GM18520 (cell line): Measurements from ENCODE around the gene ROBO2.

Experiments used
- ATAC-seq: cut with Tn5 transposase; IDR thresholded peaks from one replicate; pipeline ENCODE4 v1.9.1; 2021; ENCODE audit not compliant: unreplicated experiment

ROBO2 gene

GRCh38 chr3:77039606-77040171 lies at the start of gene ROBO2:
ROBO2 (plus strand) TSS chr3:77040099; CDS start chr3:77040786, 687 bp downstream.
- ATAC-seq: no peak

- ATAC-seq: no peak
Observed at GRCh38 chr3:76990606-76991005, 49.3 kb upstream of the ROBO2 start.

GRCh38 chr3:76991165-76991564 lies 48.7 kb upstream of the ROBO2 start:
- ATAC-seq: no peak

GRCh38 chr3:76997733-76998132 lies 42.2 kb upstream of the ROBO2 start:
- ATAC-seq: no peak

GRCh38 chr3:76998555-76998954 lies 41.3 kb upstream of the ROBO2 start:
- no peak for ATAC-seq

GRCh38 chr3:77001062-77001701 lies 38.7 kb upstream of the ROBO2 start:
- no peak for ATAC-seq

GRCh38 chr3:77014226-77014625 lies 25.7 kb upstream of the ROBO2 start:
- ATAC-seq: no peak

- no peak for ATAC-seq
Observed at GRCh38 chr3:77025471-77025870, 14.4 kb upstream of the ROBO2 start.

- no peak for ATAC-seq
Observed at GRCh38 chr3:77026904-77027634, 12.8 kb upstream of the ROBO2 start.

- ATAC-seq: no peak
Observed at GRCh38 chr3:77028005-77028404, 11.9 kb upstream of the ROBO2 start.

GRCh38 chr3:77038468-77038929 lies 1.4 kb upstream of the ROBO2 start:
- no peak for ATAC-seq

GRCh38 chr3:77038930-77039605 lies 831 bp upstream of the ROBO2 start:
- no peak for ATAC-seq

GRCh38 chr3:77040216-77040615 lies 317 bp downstream of the ROBO2 start:
- ATAC-seq: no peak

GRCh38 chr3:77040926-77041722 lies 1.2 kb downstream of the ROBO2 start:
- no peak for ATAC-seq

- ATAC-seq: no peak
Observed at GRCh38 chr3:77041811-77042210, 1.9 kb downstream of the ROBO2 start.

GRCh38 chr3:77042343-77042742 lies 2.4 kb downstream of the ROBO2 start:
- no peak for ATAC-seq

GRCh38 chr3:77042882-77043281 lies 3.0 kb downstream of the ROBO2 start:
- no peak for ATAC-seq

GRCh38 chr3:77045686-77046085 lies 5.8 kb downstream of the ROBO2 start:
- no peak for ATAC-seq

- no peak for ATAC-seq
Observed at GRCh38 chr3:77048186-77048585, 8.3 kb downstream of the ROBO2 start.

GRCh38 chr3:77051591-77051990 lies 11.7 kb downstream of the ROBO2 start:
- no peak for ATAC-seq

GRCh38 chr3:77052051-77052501 lies 12.2 kb downstream of the ROBO2 start:
- no peak for ATAC-seq
